ENCODE results near the gene DEPDC5.

Gene DEPDC5

GRCh38 chr22:31925056-31925455 lies 171.2 kb downstream of the DEPDC5 start:
- DNase-seq (ENCODE audit: low spot score), result no peak

- DNase-seq (ENCODE audit: low spot score), result no peak
Measured at GRCh38 chr22:31926024-31926423, 172.2 kb downstream of the DEPDC5 start.

GRCh38 chr22:31926969-31927368 lies 173.2 kb downstream of the DEPDC5 start:
- no peak for DNase-seq (ENCODE audit: low spot score)

- no peak for DNase-seq (ENCODE audit: low spot score)
Measured at GRCh38 chr22:31927562-31927961, 173.7 kb downstream of the DEPDC5 start.

GRCh38 chr22:31929167-31929930 lies 175.5 kb downstream of the DEPDC5 start:
- peak; percentile 74 for DNase-seq (ENCODE audit: low spot score)

- no peak for DNase-seq (ENCODE audit: low spot score)
Measured at GRCh38 chr22:31932863-31933262, 179.0 kb downstream of the DEPDC5 start.

- DNase-seq (ENCODE audit: low spot score), result no peak
Measured at GRCh38 chr22:31933406-31933805, 179.6 kb downstream of the DEPDC5 start.

- no peak for DNase-seq (ENCODE audit: low spot score)
Measured at GRCh38 chr22:31933816-31934482, 180.1 kb downstream of the DEPDC5 start.

- no peak for DNase-seq (ENCODE audit: low spot score)
Measured at GRCh38 chr22:31935961-31936635, 182.3 kb downstream of the DEPDC5 start.

GRCh38 chr22:31937341-31937740 lies 183.5 kb downstream of the DEPDC5 start:
- no peak for DNase-seq (ENCODE audit: low spot score)

- DNase-seq (ENCODE audit: low spot score), result no peak
Measured at GRCh38 chr22:31938296-31938695, 184.5 kb downstream of the DEPDC5 start.

- no peak for DNase-seq (ENCODE audit: low spot score)
Measured at GRCh38 chr22:31940506-31940905, 186.7 kb downstream of the DEPDC5 start.

GRCh38 chr22:31942091-31942490 lies 188.3 kb downstream of the DEPDC5 start:
- DNase-seq (ENCODE audit: low spot score), result no peak

GRCh38 chr22:31943206-31943977 lies 189.6 kb downstream of the DEPDC5 start:
- DNase-seq (ENCODE audit: low spot score), result no peak

GRCh38 chr22:31943978-31944699 lies 190.3 kb downstream of the DEPDC5 start, which contains the start of gene YWHAH:
TSS of gene YWHAH (plus strand) at chr22:31944535. CDS start at chr22:31944734, 199 bp downstream.
- peak; percentile 99 for DNase-seq (ENCODE audit: low spot score)

- DNase-seq (ENCODE audit: low spot score), result peak; percentile 83
Measured at GRCh38 chr22:31944700-31945442, 191.1 kb downstream of the DEPDC5 start.

- no peak for DNase-seq (ENCODE audit: low spot score)
Measured at GRCh38 chr22:31945443-31945855, 191.6 kb downstream of the DEPDC5 start.

GRCh38 chr22:31945971-31946680 lies 192.3 kb downstream of the DEPDC5 start:
- DNase-seq (ENCODE audit: low spot score), result no peak

GRCh38 chr22:31947296-31947695 lies 193.5 kb downstream of the DEPDC5 start:
- no peak for DNase-seq (ENCODE audit: low spot score)

- no peak for DNase-seq (ENCODE audit: low spot score)
Measured at GRCh38 chr22:31948002-31948401, 194.2 kb downstream of the DEPDC5 start.
